ENCODE measurements around the gene NLRP6.
A peak's percentile ranks its signal among the peaks of the same experiment; 100 is the strongest.
"Not testable (repeated sequence)": the region's sequence is repeated elsewhere in the genome, so short reads cannot be mapped to it uniquely, and the experiment has no call there.

NLRP6 gene

DNA sequence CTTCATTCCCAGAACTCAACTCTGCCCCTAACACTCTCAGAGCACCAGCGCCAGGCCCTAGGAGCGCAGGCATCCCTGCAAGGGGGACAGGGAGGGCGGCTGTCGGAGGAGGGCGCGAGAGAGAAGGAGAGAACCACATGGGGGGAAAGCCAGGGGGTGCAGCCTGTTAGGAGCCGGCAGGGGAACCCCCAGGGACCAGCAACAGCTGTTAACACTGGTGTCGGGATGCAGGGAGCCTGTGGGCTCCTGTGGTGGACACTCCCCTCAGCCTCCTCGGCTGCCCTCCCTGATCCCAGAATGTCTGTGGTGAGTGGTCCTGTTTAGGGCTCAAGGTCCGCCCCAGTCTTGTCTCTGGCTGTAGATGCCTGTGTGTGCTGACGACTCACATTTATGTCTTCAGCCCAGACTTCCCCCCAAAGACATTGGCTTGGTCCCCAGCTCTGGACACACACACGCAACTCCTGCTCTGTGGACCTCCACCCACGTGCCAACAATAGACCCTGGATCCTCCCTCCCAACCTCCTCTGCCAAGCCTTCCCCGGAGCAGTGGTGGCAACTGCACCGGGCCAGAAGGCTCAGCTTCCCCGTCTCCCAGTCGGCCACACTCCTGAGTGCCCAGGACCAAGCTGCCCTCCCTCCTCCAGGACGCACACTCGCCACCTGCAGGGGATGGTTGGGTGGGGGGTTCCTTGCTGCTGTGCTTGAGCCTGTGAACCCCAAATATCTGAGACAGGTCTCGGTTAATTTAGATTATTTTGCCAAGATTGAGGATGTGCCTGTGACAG is 21.9 kb downstream of the NLRP6 start:
- in situ Hi-C loops (cut with HindIII; ENCODE audit: low sequenced_read_pairs) = no loop called here
- H3K4me3 ChIP-seq (ENCODE audit: low read depth, low read length) = no peak overlapping the region
- no peak for DNase-seq (ENCODE audit: low read depth)
- TF ChIP-seq, protein P1, sequence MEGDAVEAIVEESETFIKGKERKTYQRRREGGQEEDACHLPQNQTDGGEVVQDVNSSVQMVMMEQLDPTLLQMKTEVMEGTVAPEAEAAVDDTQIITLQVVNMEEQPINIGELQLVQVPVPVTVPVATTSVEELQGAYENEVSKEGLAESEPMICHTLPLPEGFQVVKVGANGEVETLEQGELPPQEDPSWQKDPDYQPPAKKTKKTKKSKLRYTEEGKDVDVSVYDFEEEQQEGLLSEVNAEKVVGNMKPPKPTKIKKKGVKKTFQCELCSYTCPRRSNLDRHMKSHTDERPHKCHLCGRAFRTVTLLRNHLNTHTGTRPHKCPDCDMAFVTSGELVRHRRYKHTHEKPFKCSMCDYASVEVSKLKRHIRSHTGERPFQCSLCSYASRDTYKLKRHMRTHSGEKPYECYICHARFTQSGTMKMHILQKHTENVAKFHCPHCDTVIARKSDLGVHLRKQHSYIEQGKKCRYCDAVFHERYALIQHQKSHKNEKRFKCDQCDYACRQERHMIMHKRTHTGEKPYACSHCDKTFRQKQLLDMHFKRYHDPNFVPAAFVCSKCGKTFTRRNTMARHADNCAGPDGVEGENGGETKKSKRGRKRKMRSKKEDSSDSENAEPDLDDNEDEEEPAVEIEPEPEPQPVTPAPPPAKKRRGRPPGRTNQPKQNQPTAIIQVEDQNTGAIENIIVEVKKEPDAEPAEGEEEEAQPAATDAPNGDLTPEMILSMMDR (IDR thresholded peaks at IDR 0.05; ENCODE audit: low read depth, low read length, missing control alignments) = peak; percentile 31

- no peak overlapping the region for H3K4me3 ChIP-seq (ENCODE audit: low read depth, low read length)
- in situ Hi-C loops (cut with HindIII; ENCODE audit: low sequenced_read_pairs) = no loop called here
- DNase-seq (ENCODE audit: low read depth) = no peak
- TF ChIP-seq, protein P1 (IDR thresholded peaks at IDR 0.05; ENCODE audit: low read depth, low read length, missing control alignments) = no peak
Observed at GRCh38 chr11:303363-303762, 25.2 kb downstream of the NLRP6 start.

DNA sequence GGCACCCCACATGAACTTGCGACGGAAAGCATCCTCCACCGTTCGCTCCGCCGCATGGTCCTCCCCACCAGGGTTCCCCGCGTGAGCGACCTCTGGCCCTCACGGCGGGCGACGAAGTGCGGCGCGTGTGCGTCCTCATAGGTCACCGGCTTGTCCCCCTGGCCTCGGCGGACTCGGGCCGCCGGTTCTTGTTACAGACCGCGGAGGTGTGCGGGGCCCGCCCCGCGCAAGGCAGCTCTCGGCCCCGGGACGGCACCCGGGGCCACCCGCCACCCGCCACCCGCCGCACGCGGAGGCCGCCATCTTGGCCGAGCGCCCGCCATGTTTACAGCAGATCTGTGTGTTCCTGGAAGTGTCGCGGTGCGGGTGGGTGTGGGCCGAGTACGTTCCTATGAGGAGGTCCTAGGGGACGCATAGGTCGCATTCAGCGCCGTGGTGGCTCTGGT is 25.9 kb downstream of the NLRP6 start:
- no peak for DNase-seq (ENCODE audit: low read depth)
- TF ChIP-seq, protein P1 (IDR thresholded peaks at IDR 0.05; ENCODE audit: low read depth, low read length, missing control alignments) = no peak
- in situ Hi-C loops (cut with HindIII; ENCODE audit: low sequenced_read_pairs) = no loop called here
- H3K4me3 ChIP-seq (ENCODE audit: low read depth, low read length) = no peak overlapping the region

DNA sequence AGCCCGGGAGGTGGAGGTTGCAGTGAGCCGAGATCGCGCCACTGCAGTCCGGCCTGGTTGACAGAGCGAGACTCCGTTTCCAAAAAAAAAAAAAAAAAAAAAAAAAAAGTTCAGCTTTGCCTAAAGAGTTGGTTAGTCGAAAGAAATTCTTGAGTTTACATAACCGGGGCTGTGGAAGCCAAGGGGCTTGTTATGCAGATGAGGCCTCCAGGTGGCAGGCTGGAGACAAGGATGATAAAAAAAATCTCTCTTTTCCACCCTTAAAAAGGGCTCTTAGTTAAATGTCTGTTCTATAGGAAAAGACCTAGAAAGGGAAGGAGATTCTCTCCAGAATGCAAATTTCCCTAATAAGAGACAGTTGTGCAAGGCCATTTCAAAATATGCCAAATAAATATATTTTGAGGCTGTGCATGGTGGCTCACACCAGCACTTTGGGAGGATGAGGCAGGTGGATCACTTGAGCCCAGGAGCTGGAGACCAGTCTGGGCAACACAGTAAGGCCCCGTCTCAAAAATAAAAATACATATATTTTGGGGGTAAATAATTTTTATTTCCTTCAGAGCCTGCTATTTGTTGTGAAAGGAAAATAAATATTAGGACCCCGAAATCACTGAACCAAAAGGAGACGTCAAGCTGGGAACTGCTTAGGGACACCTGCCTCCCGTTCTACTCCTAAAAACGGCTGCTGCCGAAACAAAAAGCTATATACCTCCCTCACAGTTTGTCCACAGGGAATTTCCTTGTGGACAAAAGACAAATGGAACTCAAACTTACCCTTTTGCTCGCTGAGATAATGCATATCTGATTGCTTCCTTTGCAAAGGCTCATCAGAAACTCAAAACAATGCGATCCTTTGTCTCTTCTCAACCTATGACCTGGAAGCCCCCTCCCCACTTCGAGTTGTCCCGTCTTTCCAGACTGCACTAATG is 27.0 kb downstream of the NLRP6 start:
- H3K4me3 ChIP-seq (ENCODE audit: low read depth, low read length) = no peak overlapping the region
- in situ Hi-C loops (cut with HindIII; ENCODE audit: low sequenced_read_pairs) = no loop called here
- TF ChIP-seq, protein P1 (IDR thresholded peaks at IDR 0.05; ENCODE audit: low read depth, low read length, missing control alignments) = peak; percentile 78
- DNase-seq (ENCODE audit: low read depth) = peak; percentile 76

- H3K4me3 ChIP-seq (ENCODE audit: low read depth, low read length) = no peak overlapping the region
- DNase-seq (ENCODE audit: low read depth) = no peak
- TF ChIP-seq, protein P1 (IDR thresholded peaks at IDR 0.05; ENCODE audit: low read depth, low read length, missing control alignments) = no peak
- in situ Hi-C loops (cut with HindIII; ENCODE audit: low sequenced_read_pairs) = no loop called here
Observed at GRCh38 chr11:305844-306211, 27.6 kb downstream of the NLRP6 start.

DNA sequence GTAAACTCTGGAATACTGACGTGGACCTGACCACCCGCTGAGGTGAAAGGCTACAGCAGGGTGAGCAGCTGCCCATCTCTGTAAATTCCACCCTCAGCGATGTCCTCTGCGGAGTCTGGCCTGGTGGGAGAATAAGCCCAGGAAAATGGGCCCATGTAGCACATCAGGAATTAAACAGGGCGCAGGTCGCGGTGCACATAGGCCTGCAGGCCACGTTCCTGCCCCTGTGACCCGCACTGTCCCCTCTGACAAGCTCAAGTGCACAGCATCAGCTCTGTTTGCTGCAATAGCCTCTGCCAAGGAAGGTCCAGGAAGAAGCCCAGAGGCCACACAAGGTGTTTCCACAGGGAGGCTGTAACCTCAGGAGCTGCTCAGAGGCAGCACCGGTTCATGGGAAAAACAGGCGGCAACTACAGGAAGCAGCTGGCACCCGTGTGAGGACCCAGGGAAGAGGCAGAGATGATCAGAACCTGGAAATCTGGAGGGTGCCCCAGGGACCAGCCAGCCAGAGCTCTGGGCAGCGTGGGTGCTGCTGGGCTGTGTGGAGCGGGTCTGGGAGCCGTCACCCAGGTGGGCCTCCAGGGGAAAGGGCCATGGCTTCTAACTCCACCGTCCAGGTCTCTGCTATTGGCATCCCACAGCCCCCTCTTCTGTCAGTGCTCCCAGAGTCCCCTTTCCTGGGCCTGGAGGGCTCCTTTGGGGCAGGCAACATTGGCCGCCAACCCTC is 28.6 kb downstream of the NLRP6 start:
- TF ChIP-seq, protein P1 (IDR thresholded peaks at IDR 0.05; ENCODE audit: low read depth, low read length, missing control alignments) = no peak
- no peak overlapping the region for H3K4me3 ChIP-seq (ENCODE audit: low read depth, low read length)
- no peak for DNase-seq (ENCODE audit: low read depth)
- in situ Hi-C loops (cut with HindIII; ENCODE audit: low sequenced_read_pairs) = no loop called here

- peak within 1 kb of the TSS; percentile 54 for H3K4me3 ChIP-seq (ENCODE audit: low read depth, low read length)
- DNase-seq (ENCODE audit: low read depth) = peak; percentile 51
- in situ Hi-C loops (cut with HindIII; ENCODE audit: low sequenced_read_pairs) = not testable (repeated sequence)
Observed at GRCh38 chr11:307766-308708, 29.8 kb downstream of the NLRP6 start, which contains the start of gene IFITM2. Gene IFITM2, plus strand, starts transcription at chr11:307816. Its CDS starts 377 bp downstream, at chr11:308193.

Measured in astrocyte of the cerebellum (primary cell).